GM12892 (cell line): ENCODE results near the gene MEAK7.

ENCODE experiments used
- POLR2A ChIP-seq: IDR thresholded peaks from 2 replicates; pipeline ENCODE4 v1.6.1; 2011; ENCODE audit warnings: low read depth, low read length, control low read depth
- POLR2AphosphoS5 ChIP-seq: IDR thresholded peaks from 2 replicates; pipeline ENCODE4 v1.6.1; 2011; ENCODE audit warnings: low read depth, low read length, control low read depth

GRCh38 chr16:84462296-84463210, 41.9 kb downstream of the MEAK7 start:
- no peak for TF ChIP-seq POLR2A
- no peak for TF ChIP-seq POLR2AphosphoS5
